ENCODE data around the gene CLDN10. TPM values are rescaled to one million over a fixed set of nuclear protein-coding genes. Genes with fewer than 3 reads are reported as not detected.

Gene CLDN10
- total and polyA plus RNA-seq, 2 donors = 0.94 to 1.1 TPM

Other genes starting within 250 kb of the CLDN10 start
- gene DZIP1, start 92.0 kb downstream of the CLDN10 start, total RNA-seq = 7.0 TPM
- 5.5 TPM for gene DZIP1, start 92.0 kb downstream of the CLDN10 start, polyA plus RNA-seq
- 16.1 TPM for gene DNAJC3, start 124.4 kb downstream of the CLDN10 start, total RNA-seq
- gene DNAJC3, start 124.4 kb downstream of the CLDN10 start, polyA plus RNA-seq = 15.3 TPM

Data from thymus (tissue), 2 donors.